Loucy (cell line): ENCODE data around the gene PCDH20.

ENCODE experiments used
- CTCF ChIP-seq: fragments of 200-600 bp; sonication (generic); conservative IDR thresholded peaks from 2 replicates; pipeline ENCODE4 v1.5.1; 2014; ENCODE audit warnings: mild to moderate bottlenecking, antibody characterized with exemption, low read length
- EZH2phosphoT487 ChIP-seq: fragments of 200-600 bp; IDR thresholded peaks from 2 replicates; pipeline ENCODE4 v1.6.1; 2018; ENCODE audit warnings: antibody characterized with exemption, mild to moderate bottlenecking, moderate library complexity, borderline replicate concordance

GRCh38 chr13:61396121-61396520 is 19.5 kb downstream of the PCDH20 start:
- TF ChIP-seq CTCF (no peak), EZH2phosphoT487 (no peak)
